Natural killer cell (primary cell): ENCODE measurements around the gene TEKT5. TPM values are rescaled to one million over a fixed set of nuclear protein-coding genes. Genes with fewer than 3 reads are reported as not detected.
"Not testable (repeated sequence)": the region's sequence is repeated elsewhere in the genome, so short reads cannot be mapped to it uniquely, and the experiment has no call there.

Experiments
- ATAC-seq, 3 donors: fragments of 150-1000 bp in 2 of 3; fragments of 200-7000 bp in 1 of 3; cut with Tn5 transposase; 1 replicate in 1 of 3; 2 replicates in 2 of 3; pipeline ENCODE4 v1.10.0; 2021; ENCODE audit warnings: mild to moderate bottlenecking in 2 of 3, moderate library complexity in 2 of 3
- DNase-seq, 2 donors: peaks; one replicate each; pipeline versions ENCODE4 v3.0.0 to v3.0.0-alpha.2; 2013 to 2021; ENCODE audit warnings: mixed read lengths in 1 of 2
- H3K27ac ChIP-seq: one replicate; pipeline ENCODE4 v1.5.1; 2013; ENCODE audit warnings: mild to moderate bottlenecking, low read length
- H3K27me3 ChIP-seq: one replicate; pipeline ENCODE4 v1.6.1; 2013; ENCODE audit warnings: low read length; ENCODE audit not compliant: control insufficient read depth, insufficient read depth
- H3K36me3 ChIP-seq: one replicate; pipeline ENCODE4 v1.6.1; 2013; ENCODE audit warnings: low read length; ENCODE audit not compliant: control insufficient read depth, insufficient read depth
- H3K4me1 ChIP-seq: one replicate; pipeline ENCODE4 v1.6.1; 2013; ENCODE audit warnings: low read length; ENCODE audit not compliant: control insufficient read depth, insufficient read depth
- H3K4me3 ChIP-seq: one replicate; pipeline ENCODE4 v1.5.1; 2013; ENCODE audit warnings: low read length
- H3K9me3 ChIP-seq: one replicate; pipeline ENCODE4 v1.6.1; 2013; ENCODE audit warnings: low read length; ENCODE audit not compliant: control insufficient read depth, insufficient read depth
- H3K27ac Mint-ChIP-seq, 2 donors: one replicate each; pipeline ENCODE4 v1.8.0; 2022; ENCODE audit warnings: mild to moderate bottlenecking in 2 of 2, mixed read lengths in 2 of 2, moderate library complexity in 1 of 2
- H3K27me3 Mint-ChIP-seq, 2 donors: one replicate each; pipeline ENCODE4 v1.8.0; 2022; ENCODE audit warnings: low read depth in 2 of 2, mixed read lengths in 2 of 2
- H3K36me3 Mint-ChIP-seq: one replicate; pipeline ENCODE4 v1.8.0; 2022; ENCODE audit warnings: mixed read lengths
- H3K4me1 Mint-ChIP-seq, 2 donors: one replicate each; pipeline ENCODE4 v1.8.0; 2022; ENCODE audit warnings: mixed read lengths in 2 of 2
- H3K4me3 Mint-ChIP-seq: one replicate; pipeline ENCODE4 v1.8.0; 2022; ENCODE audit warnings: mild to moderate bottlenecking, moderate library complexity, mixed read lengths
- H3K9me3 Mint-ChIP-seq, 2 donors: one replicate each; pipeline ENCODE4 v1.8.0; 2022; ENCODE audit warnings: mixed read lengths in 2 of 2
- CTCF ChIP-seq: fragments of 200-600 bp; IDR thresholded peaks from one replicate; pipeline ENCODE4 v1.8.0; 2022; ENCODE audit warnings: antibody characterized with exemption
- WGBS: methylation state at CpG from one replicate; pipeline ENCODE4 v1.1.7; 2013; ENCODE audit warnings: missing lambda C conversion rate; ENCODE audit not compliant: insufficient coverage; 5-methylcytosine and 5-hydroxymethylcytosine counted together
- intact Hi-C: fragments of 100-400 bp; cut with micrococcal nuclease; formaldehyde crosslinking; loops from one replicate; pipeline ENCODE4 v1.14.2; 2022
- total RNA-seq, 4 donors: library from RNA; stranded (reverse); fragments of 120-200 nt in 1 of 4; gene quantifications; one replicate each; pipeline versions ENCODE4 v1.2.3 to v1.2.4, GENCODE V29; 2013 to 2022

TEKT5 gene
- total RNA-seq, 3 donors from 2014 or later (not counting 1 experiment from before 2014, with no cell fraction given): 1.1 TPM; not detected in 2

GRCh38 chr16:10679921-10680320, 14.8 kb downstream of the TEKT5 start:
- DNase-seq: no peak
- Histone ChIP-seq H3K27ac (no peak overlapping the region), H3K36me3 (no peaks in the 10 kb centered on the region), H3K4me1 (no peaks in the 10 kb centered on the region), H3K4me3 (no peak overlapping the region), H3K9me3 (no peaks in the 10 kb centered on the region), H3K27me3 (no peaks in the 10 kb centered on the region)
- no peak overlapping the region for H3K27ac Mint-ChIP-seq
- no peak overlapping the region for H3K4me3 Mint-ChIP-seq
- intact Hi-C loops: no loop called here
- no peaks in the 10 kb centered on the region for H3K4me1 Mint-ChIP-seq
- no peak for ATAC-seq
- H3K36me3 Mint-ChIP-seq: no peaks in the 10 kb centered on the region
- H3K9me3 Mint-ChIP-seq: no peaks in the 10 kb centered on the region
- H3K27me3 Mint-ChIP-seq: peaks cover 3 to 6% of the 10 kb centered on the region in 2 donors
- no peak for TF ChIP-seq CTCF

GRCh38 chr16:10679441-10679840, 15.3 kb downstream of the TEKT5 start:
- H3K27me3 ChIP-seq, H3K27ac ChIP-seq, H3K36me3 ChIP-seq, H3K9me3 Mint-ChIP-seq, H3K27ac Mint-ChIP-seq, DNase-seq, H3K36me3 Mint-ChIP-seq, ATAC-seq, H3K4me1 ChIP-seq, H3K4me3 Mint-ChIP-seq, intact Hi-C loops, H3K4me1 Mint-ChIP-seq, H3K9me3 ChIP-seq, H3K4me3 ChIP-seq, H3K27me3 Mint-ChIP-seq: not testable (repeated sequence)
- WGBS: 84% methylated on average over 7 of the region's 7 CpGs

GRCh38 chr16:10678655-10679054, 16.1 kb downstream of the TEKT5 start:
- no peaks in the 10 kb centered on the region for H3K9me3 ChIP-seq
- no peaks in the 10 kb centered on the region for H3K9me3 Mint-ChIP-seq
- no peak for TF ChIP-seq CTCF

GRCh38 chr16:10676284-10676683, 18.4 kb downstream of the TEKT5 start:
- H3K27ac Mint-ChIP-seq: no peak overlapping the region
- no peaks in the 10 kb centered on the region for H3K4me1 Mint-ChIP-seq
- DNase-seq (no peak), ATAC-seq (no peak)
- Histone ChIP-seq H3K9me3 (no peaks in the 10 kb centered on the region), H3K4me1 (no peaks in the 10 kb centered on the region), H3K27me3 (no peaks in the 10 kb centered on the region), H3K27ac (no peak overlapping the region), H3K4me3 (no peak overlapping the region), H3K36me3 (no peaks in the 10 kb centered on the region)
- peaks cover 2 to 8% of the 10 kb centered on the region in 2 donors for H3K27me3 Mint-ChIP-seq
- no peak for TF ChIP-seq CTCF
- intact Hi-C loops: no loop called here
- no peak overlapping the region for H3K4me3 Mint-ChIP-seq
- H3K9me3 Mint-ChIP-seq: no peaks in the 10 kb centered on the region
- 74% methylated on average over 6 of the region's 6 CpGs for WGBS
- H3K36me3 Mint-ChIP-seq: no peaks in the 10 kb centered on the region

More at GRCh38 chr16:10678655-10679054, 16.1 kb downstream of the TEKT5 start:
- Mint-ChIP-seq H3K27me3 (peaks cover 3 to 6% of the 10 kb centered on the region in 2 donors), H3K4me1 (no peaks in the 10 kb centered on the region), H3K27ac (no peak overlapping the region), H3K4me3 (no peak overlapping the region), H3K36me3 (no peaks in the 10 kb centered on the region)
- Histone ChIP-seq H3K4me3 (no peak overlapping the region), H3K4me1 (no peaks in the 10 kb centered on the region), H3K27me3 (no peaks in the 10 kb centered on the region), H3K27ac (no peak overlapping the region), H3K36me3 (no peaks in the 10 kb centered on the region)
- 78% methylated on average over 2 of the region's 2 CpGs for WGBS
- intact Hi-C loops: no loop called here
- ATAC-seq (no peak), DNase-seq (no peak)
